Breast epithelium (tissue), 4 donors: ENCODE results near the gene DGCR8. TPM values are rescaled to one million over a fixed set of nuclear protein-coding genes. Genes with fewer than 3 reads are reported as not detected.

Source experiments
- DNase-seq, 2 donors: peaks; one replicate each; pipeline ENCODE4 v3.0.0-alpha.2; 2019; ENCODE audit warnings: low spot score in 2 of 2
- H3K27ac ChIP-seq, 2 donors: fragments of 200-600 bp; sonication (generic) in 1 of 2; one replicate each; pipeline ENCODE4 v1.5.1; 2016 to 2019; ENCODE audit warnings: mild to moderate bottlenecking in 1 of 2
- H3K27me3 ChIP-seq, 2 donors: fragments of 200-600 bp; sonication (generic) in 1 of 2; one replicate each; pipeline versions ENCODE4 v1.5.1 to v1.6.0; 2017 to 2019; ENCODE audit warnings: control low read depth in 1 of 2, mild to moderate bottlenecking in 1 of 2
- H3K36me3 ChIP-seq: fragments of 200-600 bp; one replicate; pipeline ENCODE4 v1.5.1; 2019
- H3K4me1 ChIP-seq, 2 donors: fragments of 200-600 bp; sonication (generic); one replicate each; pipeline ENCODE4 v1.5.1; 2016 to 2019; ENCODE audit warnings: control low read depth in 1 of 2
- H3K4me3 ChIP-seq, 3 donors: fragments of 200-600 bp; sonication (generic); 1 replicate in 2 of 3; 2 replicates in 1 of 3; pipeline ENCODE4 v1.5.1; 2016 to 2019; ENCODE audit warnings: mild to moderate bottlenecking in 3 of 3, moderate library complexity in 2 of 3
- H3K9me3 ChIP-seq, 2 donors: fragments of 200-600 bp; sonication (generic) in 1 of 2; one replicate each; pipeline ENCODE4 v1.5.1; 2016 to 2019; ENCODE audit warnings: control low read depth in 1 of 2
- CTCF ChIP-seq, 3 donors: fragments of 450-650 bp; IDR thresholded peaks; one replicate each; pipeline ENCODE4 v1.5.1; 2016 to 2017; ENCODE audit warnings: antibody characterized with exemption in 3 of 3, mild to moderate bottlenecking in 3 of 3, moderate library complexity in 3 of 3
- POLR2A ChIP-seq: fragments of 450-650 bp; IDR thresholded peaks from one replicate; pipeline ENCODE4 v1.6.1; 2016; ENCODE audit warnings: antibody characterized with exemption, mild to moderate bottlenecking, moderate library complexity
- POLR2AphosphoS5 ChIP-seq, 3 donors: sonication (generic); formaldehyde crosslinking; IDR thresholded peaks; one replicate each; pipeline ENCODE4 v1.6.1; 2017; ENCODE audit warnings: antibody characterized with exemption in 3 of 3
- intact Hi-C: fragments of 100-400 bp; cut with DNase I; formaldehyde crosslinking; loops from one replicate; pipeline ENCODE4 v1.15.1; 2023; ENCODE audit warnings: low total_unique reads
- total RNA-seq, 3 donors: library from RNA; depleted of rRNA; stranded (reverse); fragments of >200 nt; gene quantifications; one replicate each; pipeline ENCODE4 v1.1.0, GENCODE V29; 2016

Gene DGCR8
- total RNA-seq, 3 donors from 2014 or later: 18.4 to 34.7 (median 29.0) TPM

GRCh38 chr22:20083891-20084546 lies 4.0 kb downstream of the DGCR8 start:
- no peak overlapping the region for H3K27ac ChIP-seq
- no peak for DNase-seq
- H3K4me1 ChIP-seq: peaks cover 4 to 9% of the 10 kb centered on the region in 2 donors
- no peaks in the 10 kb centered on the region for H3K9me3 ChIP-seq
- H3K4me3 ChIP-seq: no peak overlapping the region
- TF ChIP-seq POLR2A (no peak), CTCF (IDR thresholded peaks at IDR 0.05) (no peak), POLR2AphosphoS5 (IDR thresholded peaks at IDR 0.05) (no peak)
- intact Hi-C loops: no loop called here
- H3K36me3 ChIP-seq: peaks cover 17% of the 10 kb centered on the region
- H3K27me3 ChIP-seq: no peaks in the 10 kb centered on the region

GRCh38 chr22:20084547-20085413 lies 4.7 kb downstream of the DGCR8 start:
- Histone ChIP-seq H3K4me1 (peaks cover 4 to 9% of the 10 kb centered on the region in 2 donors), H3K9me3 (no peaks in the 10 kb centered on the region), H3K27me3 (no peaks in the 10 kb centered on the region), H3K4me3 (no peak overlapping the region), H3K27ac (no peak overlapping the region), H3K36me3 (peaks cover 17% of the 10 kb centered on the region)
- DNase-seq: no peak
- TF ChIP-seq CTCF (IDR thresholded peaks at IDR 0.05) (peak in 1 of 3 donors; percentile 8), POLR2AphosphoS5 (IDR thresholded peaks at IDR 0.05) (no peak), POLR2A (no peak)
- intact Hi-C loops: no loop called here

GRCh38 chr22:20085651-20086050 lies 5.6 kb downstream of the DGCR8 start:
- Histone ChIP-seq H3K27me3 (no peaks in the 10 kb centered on the region), H3K4me1 (peaks cover 4 to 9% of the 10 kb centered on the region in 2 donors), H3K36me3 (peaks cover 17% of the 10 kb centered on the region), H3K4me3 (no peak overlapping the region), H3K27ac (no peak overlapping the region), H3K9me3 (no peaks in the 10 kb centered on the region)
- intact Hi-C loops: no loop called here
- no peak for DNase-seq
- TF ChIP-seq POLR2A (no peak), CTCF (IDR thresholded peaks at IDR 0.05) (no peak), POLR2AphosphoS5 (IDR thresholded peaks at IDR 0.05) (no peak)

GRCh38 chr22:20086101-20086599 lies 6.1 kb downstream of the DGCR8 start:
- Histone ChIP-seq H3K27ac (no peak overlapping the region), H3K4me3 (no peak overlapping the region), H3K27me3 (no peaks in the 10 kb centered on the region), H3K9me3 (no peaks in the 10 kb centered on the region), H3K36me3 (peaks cover 17% of the 10 kb centered on the region), H3K4me1 (peaks cover 3 to 6% of the 10 kb centered on the region in 2 donors)
- TF ChIP-seq POLR2AphosphoS5 (IDR thresholded peaks at IDR 0.05) (no peak), CTCF (IDR thresholded peaks at IDR 0.05) (no peak), POLR2A (no peak)
- intact Hi-C loops: no loop called here
- no peak for DNase-seq

GRCh38 chr22:20086763-20087162 lies 6.7 kb downstream of the DGCR8 start:
- Histone ChIP-seq H3K4me1 (no peaks in the 10 kb centered on the region), H3K27ac (no peak overlapping the region), H3K36me3 (peaks cover 18% of the 10 kb centered on the region), H3K27me3 (no peaks in the 10 kb centered on the region), H3K9me3 (no peaks in the 10 kb centered on the region), H3K4me3 (no peak overlapping the region)
- intact Hi-C loops: no loop called here
- DNase-seq: no peak
- TF ChIP-seq CTCF (IDR thresholded peaks at IDR 0.05) (no peak), POLR2AphosphoS5 (IDR thresholded peaks at IDR 0.05) (no peak), POLR2A (no peak)
